Stimulated activated CD4-positive, alpha-beta T cell treated with anti-CD3 and anti-CD28 coated beads, Interleukin-15, amount 100 ng/mL, for 1 hour (primary cell): ENCODE data around the gene ANKRD40.
"Not testable (repeated sequence)": the region's sequence is repeated elsewhere in the genome, so short reads cannot be mapped to it uniquely, and the experiment has no call there.

ENCODE experiments used
- DNase-seq, 2 donors: peaks; one replicate each; pipeline ENCODE4 v3.0.0-alpha.2; 2020; ENCODE audit warnings: low read depth in 1 of 2, low spot score in 1 of 2

ANKRD40 gene, protein sequence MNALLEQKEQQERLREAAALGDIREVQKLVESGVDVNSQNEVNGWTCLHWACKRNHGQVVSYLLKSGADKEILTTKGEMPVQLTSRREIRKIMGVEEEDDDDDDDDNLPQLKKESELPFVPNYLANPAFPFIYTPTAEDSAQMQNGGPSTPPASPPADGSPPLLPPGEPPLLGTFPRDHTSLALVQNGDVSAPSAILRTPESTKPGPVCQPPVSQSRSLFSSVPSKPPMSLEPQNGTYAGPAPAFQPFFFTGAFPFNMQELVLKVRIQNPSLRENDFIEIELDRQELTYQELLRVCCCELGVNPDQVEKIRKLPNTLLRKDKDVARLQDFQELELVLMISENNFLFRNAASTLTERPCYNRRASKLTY

DNA sequence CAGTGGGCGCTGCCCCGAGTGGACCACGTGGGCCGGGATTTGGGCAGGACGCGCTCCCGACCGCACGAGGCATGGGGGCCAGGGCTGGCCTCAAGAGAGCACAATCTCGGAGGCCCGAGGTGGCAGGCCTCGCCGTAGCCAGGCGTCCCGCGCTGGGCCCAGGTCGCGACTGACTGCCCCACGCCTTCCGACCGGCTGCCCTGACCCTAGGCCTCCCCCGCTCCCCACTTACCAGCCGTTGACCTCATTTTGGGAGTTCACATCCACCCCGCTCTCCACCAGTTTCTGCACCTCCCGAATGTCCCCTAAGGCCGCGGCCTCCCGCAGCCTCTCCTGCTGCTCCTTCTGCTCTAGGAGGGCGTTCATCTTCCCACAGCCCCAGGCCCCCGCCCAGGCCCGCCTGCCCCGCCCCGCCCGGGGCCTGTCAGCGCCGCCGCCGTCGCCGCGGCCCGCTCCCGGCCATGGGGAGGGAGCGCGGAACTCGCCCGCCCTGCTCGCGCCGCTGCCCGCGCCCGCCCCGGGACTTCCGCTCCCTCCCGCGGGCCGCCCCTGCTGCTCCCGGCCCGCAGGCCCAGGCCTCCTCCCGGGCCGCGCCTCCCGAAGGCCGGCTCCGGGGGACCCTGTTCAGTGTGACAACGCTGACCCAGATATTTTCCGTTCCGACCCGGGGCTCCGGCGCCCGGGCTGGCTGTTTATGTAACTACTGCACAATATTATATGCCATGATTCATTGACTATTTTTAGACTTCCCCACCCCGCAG, at the start of gene ANKRD40:
TSS of gene ANKRD40 (minus strand) at position 626 of the 761 bp plus-strand sequence. CDS start at position 366, 260 bp downstream.
- DNase-seq = peak; percentile 86

DNA sequence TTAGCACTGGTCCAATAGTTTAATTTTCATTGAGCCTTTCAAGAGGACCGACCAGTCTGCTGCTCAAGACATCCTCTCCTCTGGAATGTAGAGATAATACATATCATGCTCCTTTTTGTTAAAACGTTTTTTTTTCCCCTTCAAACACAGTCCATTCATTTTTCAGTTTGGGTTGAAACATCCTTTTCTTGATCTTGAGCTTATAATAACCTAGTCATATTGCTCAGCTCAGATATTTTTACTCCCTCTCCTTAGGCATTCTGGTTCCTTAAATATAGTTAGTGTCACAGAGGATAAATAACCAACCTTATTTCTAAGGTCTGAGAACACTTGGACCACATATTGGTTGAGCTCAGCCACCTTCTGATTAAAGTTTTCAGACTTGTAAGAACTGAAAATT, 46.8 kb upstream of the ANKRD40 start:
- no peak for DNase-seq

DNA sequence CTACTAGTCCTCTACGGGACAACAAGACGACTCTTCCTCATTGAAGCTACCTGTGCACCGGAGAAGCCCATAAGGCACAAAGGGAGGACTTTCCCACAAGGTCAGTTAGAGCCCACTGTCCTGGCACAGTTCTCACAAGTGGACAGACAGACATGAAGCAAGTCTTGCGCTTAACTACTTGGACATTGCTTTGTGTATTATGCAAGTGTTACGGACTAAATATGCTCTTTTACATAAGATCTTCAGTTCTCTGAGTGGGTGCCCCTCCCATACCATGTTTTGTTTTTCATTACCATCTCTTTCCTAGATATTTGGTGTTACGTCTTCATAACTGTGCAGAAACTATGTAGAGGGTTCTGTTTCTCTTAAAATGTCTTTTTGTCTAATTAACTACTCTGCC, 41.5 kb upstream of the ANKRD40 start:
- no peak for DNase-seq

DNA sequence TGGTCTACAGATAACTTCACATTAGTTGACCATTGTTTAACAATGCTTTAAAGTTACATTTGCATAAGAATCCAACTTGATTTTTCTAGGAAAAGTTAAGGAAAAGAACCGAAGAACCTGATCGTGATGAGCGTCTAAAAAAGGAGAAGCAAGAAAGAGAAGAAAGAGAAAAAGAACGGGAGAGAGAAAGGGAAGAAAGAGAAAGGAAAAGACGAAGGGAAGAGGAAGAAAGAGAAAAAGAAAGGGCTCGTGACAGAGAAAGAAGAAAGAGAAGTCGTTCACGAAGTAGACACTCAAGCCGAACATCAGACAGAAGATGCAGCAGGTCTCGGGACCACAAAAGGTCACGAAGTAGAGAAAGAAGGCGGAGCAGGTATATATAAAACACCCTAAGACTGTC, 37.9 kb upstream of the ANKRD40 start:
- DNase-seq = no peak

DNA sequence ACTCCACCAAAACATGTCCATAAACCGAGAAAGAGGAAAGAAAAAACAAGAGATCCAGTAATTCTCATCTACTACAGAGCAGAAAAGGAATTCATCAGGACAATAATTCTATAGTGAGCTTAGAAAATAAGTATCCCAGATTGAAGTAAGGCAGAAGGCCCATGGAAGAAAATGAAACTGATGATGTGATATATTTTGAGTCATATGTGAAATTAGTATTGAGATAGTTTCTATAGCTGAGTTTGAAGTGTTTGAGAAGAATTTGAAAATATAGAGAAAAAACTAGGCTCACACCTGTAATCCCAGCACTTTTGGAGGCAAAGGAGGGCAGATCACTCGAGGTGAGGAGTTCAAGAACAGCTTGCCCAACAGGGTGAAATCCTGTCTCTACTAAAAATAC, 31.4 kb upstream of the ANKRD40 start:
- no peak for DNase-seq

DNA sequence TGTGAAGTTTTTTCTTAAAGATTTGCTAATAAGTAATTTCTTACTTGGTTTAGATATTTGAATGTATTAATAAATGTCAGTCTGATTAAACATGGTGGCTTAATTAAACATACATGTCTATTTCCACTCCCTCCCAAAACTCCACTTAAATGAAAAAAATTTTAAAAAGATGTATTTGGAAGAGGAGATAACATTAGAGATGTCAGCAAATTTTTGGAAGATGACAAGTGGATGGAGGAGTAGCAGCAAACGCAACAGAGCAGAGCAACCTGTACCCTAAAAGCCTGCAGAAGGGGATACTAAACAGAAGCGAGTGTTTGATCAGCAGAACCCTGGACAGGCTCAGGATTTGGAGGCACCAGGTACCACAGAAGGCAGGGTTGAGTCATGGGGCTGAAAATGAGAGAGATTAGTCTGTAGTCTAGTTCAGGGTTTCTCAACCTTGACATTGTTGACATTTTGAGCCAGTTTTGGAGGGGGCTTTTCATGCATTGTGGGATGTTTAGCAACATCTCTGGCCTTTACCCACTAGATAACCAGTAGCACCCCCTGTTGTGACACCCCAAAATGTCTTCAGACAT, 29.5 kb upstream of the ANKRD40 start:
- DNase-seq = no peak

DNA sequence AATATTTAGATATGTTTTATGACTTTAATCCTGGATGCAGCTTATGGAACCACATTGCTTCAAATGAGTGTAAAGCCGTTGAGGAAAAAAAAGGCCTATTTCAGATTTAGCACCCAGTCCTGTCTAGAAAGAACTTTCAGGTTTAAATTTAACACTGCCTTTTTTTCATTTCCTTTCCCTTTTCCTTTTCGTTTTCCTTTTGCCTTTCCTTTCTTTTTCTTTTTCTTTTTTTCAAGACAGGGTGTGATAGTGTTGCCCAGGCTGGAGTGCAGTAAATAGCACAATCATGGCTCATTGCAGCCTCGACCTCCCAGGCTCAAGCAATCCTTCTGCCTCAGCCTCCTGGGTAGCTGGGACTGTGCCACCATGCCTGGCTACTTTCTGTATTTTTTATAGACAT, 27.6 kb upstream of the ANKRD40 start:
- no peak for DNase-seq

DNA sequence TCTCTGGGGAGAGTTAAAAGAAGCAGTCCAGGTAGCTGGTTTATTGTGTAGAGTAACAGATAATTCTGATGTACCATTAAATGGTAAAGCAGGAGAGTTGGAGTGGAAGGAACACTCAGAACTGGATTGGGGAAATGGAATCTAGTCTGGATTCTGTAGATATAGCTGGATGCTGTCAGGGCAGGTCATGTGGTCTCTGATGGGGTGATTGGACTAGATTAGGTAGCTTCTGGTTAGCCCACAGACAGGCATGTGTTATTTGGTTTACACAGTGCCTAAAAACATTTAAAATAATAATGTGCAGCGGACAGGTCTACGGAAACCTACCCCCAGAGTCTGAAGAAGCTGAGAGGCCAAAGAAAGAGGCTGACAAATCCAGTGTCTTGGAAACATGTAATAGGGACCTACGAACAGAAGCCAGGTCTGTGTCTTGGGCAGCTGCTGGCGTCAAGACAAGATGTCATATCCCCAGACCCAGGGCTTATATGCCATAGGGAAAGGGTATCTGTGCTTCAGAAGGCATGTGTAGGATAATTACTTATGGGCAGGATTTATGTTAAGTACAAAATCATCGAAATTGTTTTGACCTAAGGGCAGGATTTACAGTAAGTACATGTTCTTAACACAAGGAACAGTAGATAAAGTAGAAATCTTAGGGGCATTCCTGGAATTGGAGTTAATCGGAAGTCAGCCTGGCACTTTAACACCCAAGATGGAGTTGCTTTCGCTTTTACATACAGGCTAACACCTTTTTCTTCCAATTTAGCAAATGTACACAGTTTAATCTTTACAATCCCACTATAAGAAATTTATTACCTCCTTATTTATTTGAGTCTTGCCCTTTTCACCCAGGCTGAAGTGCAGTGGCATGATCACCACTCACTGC, 24.1 kb upstream of the ANKRD40 start:
- DNase-seq = no peak

DNA sequence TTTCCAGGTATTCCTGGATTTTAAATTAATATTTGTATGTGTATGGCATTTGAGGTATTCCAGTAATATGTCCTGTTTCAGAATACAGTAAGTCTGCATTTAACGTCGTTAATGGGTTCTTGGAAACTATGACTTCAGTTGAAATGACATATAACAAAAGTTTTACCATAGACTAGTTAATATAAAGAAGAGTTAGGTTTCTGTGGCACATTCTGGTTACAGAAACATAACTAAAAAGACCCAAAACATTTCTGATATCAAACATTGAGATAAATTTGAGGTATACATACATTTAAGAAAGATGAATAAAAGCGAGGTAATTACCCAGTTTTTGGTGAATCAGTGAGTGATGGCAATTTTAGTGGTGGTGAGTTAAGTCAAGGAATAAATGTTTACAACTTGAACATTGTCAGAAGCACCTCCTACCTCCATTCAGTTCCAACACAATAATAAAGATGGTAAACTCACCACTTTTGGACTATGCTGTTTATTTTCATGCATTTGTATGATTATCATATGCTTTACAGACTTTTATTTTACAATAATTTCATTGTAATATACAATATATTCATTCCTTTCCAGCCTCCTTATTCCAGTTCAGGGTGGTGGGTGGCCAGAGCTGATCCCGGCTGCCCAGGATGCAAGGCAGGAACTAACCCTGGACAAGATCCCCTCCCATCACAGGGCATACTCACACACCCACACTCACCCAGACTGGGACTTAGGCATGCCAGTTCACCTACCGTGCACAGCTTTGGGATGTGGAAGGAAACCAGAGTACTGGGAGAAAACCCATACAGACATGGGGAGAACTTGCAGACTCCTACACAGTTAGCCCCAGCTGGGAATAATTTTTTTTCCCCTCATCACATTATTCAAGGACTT, 21.4 kb upstream of the ANKRD40 start:
- no peak for DNase-seq

DNA sequence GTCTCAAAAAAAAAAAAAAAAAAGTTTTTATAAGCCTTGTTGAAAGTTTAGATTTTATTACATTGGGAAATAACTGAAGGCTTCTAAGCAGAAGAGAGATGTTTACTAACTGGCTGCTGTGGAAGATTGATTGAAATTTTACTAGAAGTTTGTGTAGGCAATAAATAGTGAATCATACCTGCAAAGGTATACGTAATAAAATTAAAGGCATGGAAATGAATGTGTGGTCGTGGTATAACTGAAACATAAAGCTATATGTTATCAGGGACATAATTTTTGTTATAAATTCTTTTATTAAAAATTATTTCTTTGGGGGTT, 20.4 kb upstream of the ANKRD40 start:
- DNase-seq = no peak

DNA sequence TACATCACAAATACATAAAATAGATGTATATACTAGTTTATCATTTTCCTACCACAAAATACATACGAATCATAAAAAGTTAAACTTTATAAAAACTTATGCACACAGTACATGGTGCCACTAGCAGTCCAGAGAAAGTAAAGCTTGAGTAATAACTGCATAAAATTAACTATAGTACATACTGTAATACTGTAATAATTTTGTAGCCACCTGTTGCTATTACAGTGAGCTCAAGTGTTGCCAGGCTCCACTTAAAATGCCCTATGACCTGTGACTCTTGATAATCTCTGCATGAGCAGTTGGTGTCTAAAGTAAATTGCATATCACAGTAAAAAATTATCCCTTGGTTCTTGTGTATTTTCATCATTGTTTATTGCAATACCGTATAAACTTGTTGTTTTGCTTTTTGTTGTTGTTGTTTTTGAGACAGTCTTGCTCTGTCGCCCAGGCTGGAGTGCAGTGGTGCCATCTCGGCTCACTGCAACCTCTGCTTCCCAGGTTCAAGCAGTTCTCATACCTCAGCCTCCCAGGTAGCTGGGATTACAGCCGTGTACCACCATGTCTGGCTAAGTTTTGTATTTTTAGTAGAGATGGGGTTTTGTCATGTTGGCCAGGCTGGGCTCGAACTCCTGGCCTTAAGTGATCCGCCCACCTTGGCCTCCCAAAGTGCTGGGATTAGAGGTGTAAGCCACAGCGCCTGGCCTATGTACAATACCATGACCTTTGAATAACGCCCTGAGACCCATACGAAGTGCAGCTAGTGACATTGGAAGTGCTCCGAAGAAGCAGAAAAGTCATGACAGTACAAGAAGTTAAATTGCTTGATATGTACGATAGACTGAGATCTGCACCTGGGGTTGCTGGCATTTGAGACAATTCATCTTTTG, 18.3 kb upstream of the ANKRD40 start:
- no peak for DNase-seq

DNA sequence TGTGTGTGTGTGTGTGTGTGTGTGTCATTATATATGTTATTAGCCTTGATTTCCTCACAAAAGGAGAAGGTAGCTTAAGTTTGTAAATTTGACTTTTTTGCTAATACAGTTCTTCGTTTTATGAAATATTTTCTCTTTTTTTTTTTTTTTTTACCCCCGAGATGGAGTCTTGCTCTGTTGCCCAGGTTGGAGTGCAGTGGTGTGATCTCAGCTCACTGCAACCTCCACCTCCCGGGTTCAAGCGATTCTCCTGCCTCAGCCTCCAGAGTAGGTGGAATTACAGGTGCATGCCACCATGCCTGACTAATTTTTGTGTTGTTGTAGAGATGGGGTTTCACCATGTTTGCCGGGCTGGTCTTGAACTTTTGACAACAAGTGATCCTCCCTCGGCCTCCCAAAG, 16.9 kb upstream of the ANKRD40 start:
- DNase-seq = not testable (repeated sequence)

DNA sequence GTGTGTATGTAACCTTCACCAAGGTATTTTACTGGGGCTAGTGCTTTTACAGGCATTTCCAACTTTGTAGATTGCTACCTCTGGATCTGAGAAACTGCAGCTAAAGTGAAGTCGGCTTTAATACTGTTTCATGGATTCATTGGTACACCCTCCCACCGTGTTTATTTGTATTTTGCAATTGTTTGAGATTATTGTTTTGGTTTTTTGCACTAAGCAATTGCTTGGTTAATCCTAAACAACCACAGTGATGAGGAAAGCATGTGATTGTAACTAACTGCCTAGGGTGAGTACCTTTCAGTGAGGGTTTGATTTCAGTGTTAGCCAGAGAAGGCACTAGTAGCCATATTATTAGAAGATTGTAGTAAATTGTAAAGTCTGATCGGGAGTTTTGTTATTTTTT, 15.0 kb upstream of the ANKRD40 start:
- no peak for DNase-seq

DNA sequence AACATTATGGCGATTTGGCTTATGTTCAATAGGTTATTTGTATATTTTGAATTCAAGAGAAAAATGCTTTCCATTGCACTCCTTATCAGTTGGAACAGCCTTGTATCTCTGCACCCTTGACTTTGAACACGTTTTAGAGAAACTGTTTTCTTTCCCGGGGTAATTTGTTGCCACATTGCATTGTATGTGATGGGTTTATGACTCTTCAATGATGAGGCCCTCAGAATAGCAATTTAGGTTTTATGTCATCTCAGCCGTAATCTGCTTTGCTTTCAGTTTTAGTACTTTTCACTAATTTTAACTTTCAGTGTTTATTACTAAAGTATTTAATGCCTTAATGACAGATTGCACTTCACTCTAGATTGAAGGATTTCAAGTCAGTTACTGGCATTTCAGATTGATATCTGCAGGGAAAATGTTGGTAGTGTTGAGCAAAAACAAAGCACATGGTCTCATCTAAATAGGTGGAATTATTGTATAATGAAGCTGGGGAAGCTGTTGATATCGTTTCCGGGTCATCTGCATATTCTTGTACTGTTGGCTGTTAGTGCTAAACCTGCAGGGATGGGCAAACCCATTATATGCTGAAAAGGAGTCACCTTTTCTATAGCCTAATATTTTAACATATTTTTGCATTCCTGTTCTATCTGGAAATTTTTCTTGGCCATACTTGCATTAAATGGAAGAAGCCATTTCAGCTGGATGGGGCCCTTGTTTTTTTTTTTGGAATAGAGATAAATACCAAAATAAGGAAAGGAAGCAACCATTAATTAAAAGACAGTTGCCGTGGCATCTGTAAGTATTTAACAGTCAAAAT, 13.7 kb upstream of the ANKRD40 start:
- no peak for DNase-seq

DNA sequence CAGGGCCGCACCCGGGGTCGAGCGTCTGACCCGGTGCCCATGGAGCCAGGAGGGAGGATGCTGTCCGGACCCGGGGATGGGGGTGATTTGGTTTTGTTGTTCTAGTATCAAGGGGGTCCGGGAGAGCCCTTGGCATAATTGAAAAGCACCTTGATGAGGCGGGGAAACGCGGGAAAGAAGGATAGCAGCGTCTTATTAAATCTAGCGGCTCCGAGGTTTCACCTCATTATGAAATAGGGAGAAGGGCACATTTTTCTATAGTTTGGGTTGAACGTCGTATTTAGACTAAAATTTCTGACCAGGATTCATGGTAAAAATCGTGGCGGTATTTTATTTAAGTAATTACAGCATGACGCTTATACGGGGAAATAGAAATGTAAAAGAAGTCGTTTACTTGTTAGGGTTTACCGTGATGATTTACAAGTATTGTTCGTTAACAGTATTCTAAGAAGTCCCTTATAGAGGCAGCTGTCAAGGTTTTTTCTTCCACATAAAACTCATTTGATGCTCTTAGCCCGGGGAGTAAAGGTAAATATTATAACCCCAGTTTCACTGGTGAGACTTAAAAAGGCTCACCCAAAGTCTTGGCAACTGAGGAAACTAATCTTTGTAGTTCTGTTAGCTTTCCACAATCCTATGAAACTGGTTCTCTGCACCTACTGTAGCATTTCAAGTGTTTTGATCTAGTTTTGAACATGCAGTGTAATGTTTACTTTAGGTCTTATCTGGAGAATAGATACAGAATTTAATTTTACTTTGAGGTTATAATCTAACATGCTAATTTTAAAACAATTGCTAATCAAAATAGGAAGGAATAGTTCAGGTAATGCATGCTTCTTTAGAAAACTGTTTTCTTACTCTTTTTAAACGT, 12.4 kb upstream of the ANKRD40 start:
- no peak for DNase-seq

DNA sequence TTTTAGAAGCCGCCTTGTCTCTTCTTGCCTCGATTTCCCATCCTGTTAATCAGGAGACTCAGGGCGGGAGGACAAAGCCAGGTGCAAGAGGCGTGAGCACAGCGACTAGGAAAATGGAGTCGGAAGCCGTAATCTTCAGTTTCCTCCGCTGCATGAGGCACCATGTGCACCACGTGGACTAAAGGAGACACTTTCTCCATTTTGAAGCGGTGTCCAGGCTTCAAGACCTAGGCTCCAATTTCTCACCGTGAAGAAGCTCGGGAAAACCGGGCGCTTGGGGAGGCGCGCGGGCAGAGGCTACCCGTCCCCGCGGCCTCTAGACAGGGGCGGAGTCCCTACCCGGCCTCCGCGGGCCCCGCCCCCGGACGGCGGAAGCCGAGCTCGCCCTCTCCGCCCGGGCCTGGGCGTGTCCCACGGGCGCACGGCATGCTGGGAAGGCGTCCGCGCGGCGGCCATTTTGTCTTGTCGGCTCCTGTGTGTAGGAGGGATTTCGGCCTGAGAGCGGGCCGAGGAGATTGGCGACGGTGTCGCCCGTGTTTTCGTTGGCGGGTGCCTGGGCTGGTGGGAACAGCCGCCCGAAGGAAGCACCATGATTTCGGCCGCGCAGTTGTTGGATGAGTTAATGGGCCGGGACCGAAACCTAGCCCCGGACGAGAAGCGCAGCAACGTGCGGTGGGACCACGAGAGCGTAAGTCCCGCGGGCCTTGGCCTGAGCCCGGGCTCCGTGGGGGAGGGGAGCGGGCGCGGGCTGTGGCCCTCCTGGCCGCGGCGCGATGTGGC, 11.6 kb upstream of the ANKRD40 start, which contains the start of gene LUC7L3:
TSS of gene LUC7L3 (plus strand) at position 460 of the 780 bp plus-strand sequence. CDS start at position 590, 130 bp downstream.
- peak; percentile 86 to 90 for DNase-seq

DNA sequence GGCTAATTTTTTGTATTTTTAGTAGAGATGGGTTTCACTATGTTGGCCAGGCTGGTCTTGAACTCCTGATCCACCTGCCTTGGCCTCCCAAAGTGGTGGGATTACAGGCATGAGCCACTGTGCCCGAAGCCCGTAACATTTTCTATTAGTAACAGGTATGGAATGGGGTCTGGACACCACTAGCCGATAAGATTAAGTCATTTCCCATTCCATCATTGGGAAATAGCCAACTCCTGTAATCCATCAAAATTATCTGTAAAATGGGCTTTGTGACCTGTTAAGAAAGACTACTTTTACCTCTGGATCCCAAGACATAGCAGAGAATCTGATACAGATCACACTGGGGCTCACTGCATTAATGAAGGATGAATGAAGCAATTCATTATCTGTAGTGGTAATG, 7.8 kb upstream of the ANKRD40 start:
- no peak for DNase-seq
